Large intestine (tissue), 3 donors: ENCODE measurements around the gene ZNF605. TPM values are rescaled to one million over a fixed set of nuclear protein-coding genes. Genes with fewer than 3 reads are reported as not detected.
"Not testable (repeated sequence)": the region's sequence is repeated elsewhere in the genome, so short reads cannot be mapped to it uniquely, and the experiment has no call there.

ENCODE experiments used
- DNase-seq, 2 donors: peaks; one replicate each; pipeline versions ENCODE4 v3.0.0 to v3.0.0-alpha.2; 2013
- H3K27ac ChIP-seq: one replicate; pipeline ENCODE4 v1.5.1; 2013; ENCODE audit warnings: low read length
- H3K27me3 ChIP-seq: 2 replicates; pipeline ENCODE4 v1.6.1; 2013; ENCODE audit warnings: low read length; ENCODE audit not compliant: control insufficient read depth, insufficient read depth
- H3K36me3 ChIP-seq: 2 replicates; pipeline ENCODE4 v1.6.1; 2013; ENCODE audit warnings: low read length; ENCODE audit not compliant: control insufficient read depth, insufficient read depth
- H3K4me1 ChIP-seq: one replicate; pipeline ENCODE4 v1.6.1; 2013; ENCODE audit warnings: low read length; ENCODE audit not compliant: control insufficient read depth, insufficient read depth
- H3K4me3 ChIP-seq: one replicate; pipeline ENCODE4 v1.5.1; 2013; ENCODE audit warnings: low read length
- H3K9me3 ChIP-seq: one replicate; pipeline ENCODE4 v1.6.1; 2013; ENCODE audit warnings: mild to moderate bottlenecking, low read depth, low read length, moderate library complexity; ENCODE audit not compliant: control insufficient read depth
- WGBS: methylation state at CpG from one replicate; pipeline ENCODE4 v1.1.5; 2013; ENCODE audit warnings: low lambda C conversion rate; ENCODE audit not compliant: insufficient coverage; 5-methylcytosine and 5-hydroxymethylcytosine counted together
- polyA plus RNA-seq: library from polyadenylated mRNA; unstranded; fragments of 120-200 nt; gene quantifications from one replicate; pipeline ENCODE4 v1.2.1, GENCODE V29; 2013

ZNF605 gene
- polyA plus RNA-seq, 1 donor = 20.0 TPM

GRCh38 chr12:132874620-132875019 is 81.5 kb downstream of the ZNF605 start:
- not testable (repeated sequence) for DNase-seq, H3K4me1 ChIP-seq, H3K4me3 ChIP-seq, H3K27me3 ChIP-seq, H3K9me3 ChIP-seq, H3K27ac ChIP-seq
- no CpG with 5 or more reads among the region's 21 CpGs for WGBS
- peaks cover 52% of the 10 kb centered on the region for H3K36me3 ChIP-seq

GRCh38 chr12:132874175-132874574 is 81.9 kb downstream of the ZNF605 start:
- DNase-seq = no peak
- Histone ChIP-seq H3K4me1 (no peaks in the 10 kb centered on the region), H3K36me3 (peaks cover 56% of the 10 kb centered on the region), H3K27ac (no peak overlapping the region), H3K4me3 (no peak overlapping the region), H3K27me3 (no peaks in the 10 kb centered on the region), H3K9me3 (no peaks in the 10 kb centered on the region)
- WGBS = no CpG with 5 or more reads among the region's 11 CpGs

- Histone ChIP-seq H3K36me3 (peaks cover 57% of the 10 kb centered on the region), H3K4me1 (no peaks in the 10 kb centered on the region), H3K27me3 (no peaks in the 10 kb centered on the region), H3K4me3 (no peak overlapping the region), H3K9me3 (no peaks in the 10 kb centered on the region), H3K27ac (no peak overlapping the region)
- no CpG with 5 or more reads among the region's 10 CpGs for WGBS
- DNase-seq = no peak
Observed at GRCh38 chr12:132873724-132874123, 82.4 kb downstream of the ZNF605 start.

- Histone ChIP-seq H3K36me3 (peaks cover 58% of the 10 kb centered on the region), H3K9me3 (no peaks in the 10 kb centered on the region), H3K27ac (no peak overlapping the region), H3K4me1 (no peaks in the 10 kb centered on the region), H3K4me3 (no peak overlapping the region), H3K27me3 (no peaks in the 10 kb centered on the region)
- WGBS = no CpG with 5 or more reads among the region's 12 CpGs
- DNase-seq = no peak
Observed at GRCh38 chr12:132872975-132873421, 83.1 kb downstream of the ZNF605 start.

DNA sequence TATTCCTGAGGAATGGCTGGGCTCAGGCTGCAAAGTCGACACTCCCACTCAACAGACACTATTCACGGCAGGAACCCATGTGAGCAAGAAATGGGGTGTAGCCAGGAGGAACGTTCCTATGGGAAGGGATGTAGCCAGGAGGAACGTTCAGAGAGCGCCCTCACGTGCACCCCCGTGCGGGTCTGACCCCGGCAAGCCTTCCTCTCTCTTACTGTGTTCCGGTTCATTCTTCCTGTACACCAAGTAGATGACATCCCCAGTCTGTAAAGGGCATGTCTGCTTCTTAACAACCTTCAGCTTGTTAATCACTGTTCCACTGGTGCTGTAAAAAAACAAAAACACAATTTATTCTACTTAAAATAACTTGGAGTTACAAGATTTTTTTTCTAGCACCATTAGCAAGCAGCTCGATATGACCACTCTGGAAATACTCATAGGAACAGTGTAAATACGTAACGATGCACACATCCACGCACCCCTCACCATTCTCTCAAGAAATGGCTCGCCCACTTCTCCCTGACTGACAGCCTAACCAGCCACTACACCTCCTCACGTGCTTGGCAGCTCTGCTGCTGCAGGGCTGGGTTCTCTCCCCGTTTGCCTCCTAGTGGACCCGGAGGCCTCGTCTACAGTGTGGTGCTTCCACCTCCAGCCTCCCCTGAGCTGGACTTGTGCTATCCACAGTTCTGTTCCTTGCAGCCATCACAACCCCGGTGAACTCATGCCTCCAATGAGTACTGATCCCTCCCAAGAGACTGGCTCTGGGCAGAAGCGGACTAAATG is 83.8 kb downstream of the ZNF605 start:
- Histone ChIP-seq H3K27ac (no peak overlapping the region), H3K4me3 (no peak overlapping the region), H3K27me3 (no peaks in the 10 kb centered on the region), H3K9me3 (no peaks in the 10 kb centered on the region), H3K36me3 (peaks cover 62% of the 10 kb centered on the region), H3K4me1 (no peaks in the 10 kb centered on the region)
- no CpG with 5 or more reads among the region's 21 CpGs for WGBS
- no peak for DNase-seq

GRCh38 chr12:132869551-132869950 is 86.6 kb downstream of the ZNF605 start:
- H3K36me3 ChIP-seq = peaks cover 67% of the 10 kb centered on the region

More at GRCh38 chr12:132869551-132869950, 86.6 kb downstream of the ZNF605 start:
- WGBS = no CpG with 5 or more reads among the region's 14 CpGs
- Histone ChIP-seq H3K27ac (no peak overlapping the region), H3K27me3 (no peaks in the 10 kb centered on the region), H3K4me3 (no peak overlapping the region), H3K4me1 (no peaks in the 10 kb centered on the region), H3K9me3 (peaks cover 3% of the 10 kb centered on the region)
- DNase-seq = no peak

Other genes with a start within 250 kb of the ZNF605 start
- 23.3 TPM for gene PGAM5, start 245.5 kb downstream of the ZNF605 start, polyA plus RNA-seq
- 60.2 TPM for gene ANKLE2, start 194.5 kb downstream of the ZNF605 start, polyA plus RNA-seq
- gene GOLGA3, start 127.4 kb downstream of the ZNF605 start, polyA plus RNA-seq = 31.9 TPM
- gene CHFR, start 68.7 kb downstream of the ZNF605 start, polyA plus RNA-seq = 31.9 TPM
- 14.7 TPM for gene ZNF26, start 30.1 kb upstream of the ZNF605 start, polyA plus RNA-seq
- 40.2 TPM for gene ZNF84, start 81.2 kb upstream of the ZNF605 start, polyA plus RNA-seq
- gene ZNF140, start 124.6 kb upstream of the ZNF605 start, polyA plus RNA-seq = 28.5 TPM
- gene ZNF891, start 174.0 kb upstream of the ZNF605 start, polyA plus RNA-seq = 3.2 TPM
- 13.3 TPM for gene ZNF10, start 174.3 kb upstream of the ZNF605 start, polyA plus RNA-seq
- gene ZNF268, start 225.2 kb upstream of the ZNF605 start, polyA plus RNA-seq = 23.2 TPM